ENCODE results near the gene ADSS2. TPM values are rescaled to one million over a fixed set of nuclear protein-coding genes. Genes with fewer than 3 reads are reported as not detected.

Gene ADSS2
- total RNA-seq, 1 donor: 52.8 TPM

DNA sequence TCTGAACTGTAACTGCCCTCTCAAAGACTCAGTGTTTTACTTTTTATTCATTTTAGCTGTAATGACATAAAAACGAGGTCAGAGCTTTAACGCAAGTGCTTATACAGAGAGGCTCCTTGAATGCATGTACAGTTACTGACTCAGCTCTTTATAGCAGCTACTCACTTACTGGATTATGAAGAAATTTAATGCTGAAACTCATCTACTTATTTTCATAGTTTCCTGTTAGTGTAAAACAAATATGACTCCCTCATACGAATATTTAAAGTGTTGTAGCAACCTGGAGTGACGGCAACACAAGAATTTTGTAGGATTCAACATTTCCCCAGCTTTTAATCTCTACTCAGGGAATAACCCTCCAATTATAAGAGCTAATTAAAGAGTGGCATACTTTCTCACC, 32.7 kb downstream of the ADSS2 start:
- Histone ChIP-seq H3K9me3 (ENCODE audit: low read depth, low read length) (no peaks in the 10 kb centered on the region), H3K27ac (ENCODE audit: low read depth, low read length) (peak overlapping the region; percentile 88), H3K36me3 (ENCODE audit: insufficient read depth, low read length) (peaks cover 51% of the 10 kb centered on the region), H3K79me2 (ENCODE audit: insufficient read depth, low read length) (no peaks in the 10 kb centered on the region), H4K20me1 (ENCODE audit: insufficient read depth, low read length) (no peaks in the 10 kb centered on the region), H2AFZ (ENCODE audit: low read length) (no peak overlapping the region), H3K4me3 (ENCODE audit: insufficient read depth, low read length) (no peak overlapping the region), H3K4me2 (ENCODE audit: insufficient read depth, low read length) (peak overlapping the region; percentile 38), H3K4me1 (ENCODE audit: insufficient read depth, low read length) (peaks cover 23% of the 10 kb centered on the region), H3K27me3 (ENCODE audit: insufficient read depth, low read length) (no peaks in the 10 kb centered on the region)
- DNase-seq (ENCODE audit: insufficient read length, low spot score, missing footprints): no peak
- no peak for TF ChIP-seq CTCF (IDR thresholded peaks at IDR 0.05; ENCODE audit: extremely low read depth, low read depth, low read length)

GRCh38 chr1:244414543-244414942, 37.2 kb downstream of the ADSS2 start:
- Histone ChIP-seq H3K9me3 (ENCODE audit: low read depth, low read length) (no peaks in the 10 kb centered on the region), H2AFZ (ENCODE audit: low read length) (no peak overlapping the region), H3K36me3 (ENCODE audit: insufficient read depth, low read length) (peaks cover 59% of the 10 kb centered on the region), H3K4me3 (ENCODE audit: insufficient read depth, low read length) (no peak overlapping the region), H3K79me2 (ENCODE audit: insufficient read depth, low read length) (no peaks in the 10 kb centered on the region), H3K27ac (ENCODE audit: low read depth, low read length) (peak overlapping the region; percentile 15), H4K20me1 (ENCODE audit: insufficient read depth, low read length) (no peaks in the 10 kb centered on the region), H3K27me3 (ENCODE audit: insufficient read depth, low read length) (no peaks in the 10 kb centered on the region), H3K4me1 (ENCODE audit: insufficient read depth, low read length) (peaks cover 23% of the 10 kb centered on the region), H3K4me2 (ENCODE audit: insufficient read depth, low read length) (no peak overlapping the region)
- DNase-seq (ENCODE audit: insufficient read length, low spot score, missing footprints): peak; percentile 90
- peak; percentile 73 for TF ChIP-seq CTCF (IDR thresholded peaks at IDR 0.05; ENCODE audit: extremely low read depth, low read depth, low read length)

GRCh38 chr1:244413736-244414135, 38.0 kb downstream of the ADSS2 start:
- TF ChIP-seq CTCF (IDR thresholded peaks at IDR 0.05; ENCODE audit: extremely low read depth, low read depth, low read length): no peak
- Histone ChIP-seq H3K27ac (ENCODE audit: low read depth, low read length) (no peak overlapping the region), H2AFZ (ENCODE audit: low read length) (no peak overlapping the region), H3K4me1 (ENCODE audit: insufficient read depth, low read length) (peaks cover 18% of the 10 kb centered on the region), H3K4me3 (ENCODE audit: insufficient read depth, low read length) (no peak overlapping the region), H3K9me3 (ENCODE audit: low read depth, low read length) (no peaks in the 10 kb centered on the region), H3K79me2 (ENCODE audit: insufficient read depth, low read length) (no peaks in the 10 kb centered on the region), H3K36me3 (ENCODE audit: insufficient read depth, low read length) (peaks cover 57% of the 10 kb centered on the region), H4K20me1 (ENCODE audit: insufficient read depth, low read length) (no peaks in the 10 kb centered on the region), H3K27me3 (ENCODE audit: insufficient read depth, low read length) (no peaks in the 10 kb centered on the region), H3K4me2 (ENCODE audit: insufficient read depth, low read length) (no peak overlapping the region)
- DNase-seq (ENCODE audit: insufficient read length, low spot score, missing footprints): no peak

DNA sequence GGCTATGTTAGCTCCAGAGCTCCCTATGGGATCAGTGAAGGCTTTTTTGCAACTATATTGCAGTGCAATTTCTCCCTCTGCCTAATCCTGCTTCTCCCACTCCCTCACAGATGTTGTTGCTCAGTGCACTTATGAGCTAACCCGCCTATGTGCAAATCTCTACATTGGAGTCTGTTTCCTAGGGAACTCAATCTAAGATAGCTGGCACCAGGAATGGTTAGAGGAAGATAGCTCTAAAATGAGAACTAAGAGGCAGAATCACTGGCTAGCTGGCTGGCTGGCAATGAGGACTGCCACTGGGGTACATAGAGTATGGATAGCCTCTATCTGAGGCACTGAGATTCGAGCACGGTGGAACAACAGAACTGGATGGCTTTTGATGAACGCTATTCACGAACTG, 39.5 kb downstream of the ADSS2 start:
- H3K9me3 ChIP-seq (ENCODE audit: low read depth, low read length): no peaks in the 10 kb centered on the region
- H3K4me3 ChIP-seq (ENCODE audit: insufficient read depth, low read length): no peak overlapping the region
- no peak for TF ChIP-seq CTCF (IDR thresholded peaks at IDR 0.05; ENCODE audit: extremely low read depth, low read depth, low read length)
- DNase-seq (ENCODE audit: insufficient read length, low spot score, missing footprints): no peak
- H3K36me3 ChIP-seq (ENCODE audit: insufficient read depth, low read length): peaks cover 46% of the 10 kb centered on the region
- H3K4me2 ChIP-seq (ENCODE audit: insufficient read depth, low read length): no peak overlapping the region
- H4K20me1 ChIP-seq (ENCODE audit: insufficient read depth, low read length): no peaks in the 10 kb centered on the region
- H2AFZ ChIP-seq (ENCODE audit: low read length): no peak overlapping the region
- no peak overlapping the region for H3K27ac ChIP-seq (ENCODE audit: low read depth, low read length)
- no peaks in the 10 kb centered on the region for H3K79me2 ChIP-seq (ENCODE audit: insufficient read depth, low read length)
- no peaks in the 10 kb centered on the region for H3K27me3 ChIP-seq (ENCODE audit: insufficient read depth, low read length)
- H3K4me1 ChIP-seq (ENCODE audit: insufficient read depth, low read length): peaks cover 16% of the 10 kb centered on the region

Measured in osteoblast (primary cell).